ENCODE data around the gene UGT1A9.
"Not testable (repeated sequence)": the region's sequence is repeated elsewhere in the genome, so short reads cannot be mapped to it uniquely, and the experiment has no call there.

Gene UGT1A9

GRCh38 chr2:233700028-233700635 lies 28.4 kb downstream of the UGT1A9 start:
- H3K36me3 ChIP-seq (ENCODE audit: control insufficient read depth, low read depth, low read length) = no peaks in the 10 kb centered on the region
- H3K27ac ChIP-seq (ENCODE audit: low read length) = peak overlapping the region; percentile 82
- H3K4me3 ChIP-seq (ENCODE audit: low read length) = no peak overlapping the region
- peaks cover 11% of the 10 kb centered on the region for H3K4me1 ChIP-seq (ENCODE audit: control insufficient read depth, low read depth, low read length)
- peak overlapping the region; percentile 51 for H3K9ac ChIP-seq (ENCODE audit: low read length)
- no peaks in the 10 kb centered on the region for H3K9me3 ChIP-seq (ENCODE audit: control insufficient read depth, low read depth, low read length)
- H3K27me3 ChIP-seq (ENCODE audit: control insufficient read depth, insufficient read depth, low read length) = no peaks in the 10 kb centered on the region

DNA sequence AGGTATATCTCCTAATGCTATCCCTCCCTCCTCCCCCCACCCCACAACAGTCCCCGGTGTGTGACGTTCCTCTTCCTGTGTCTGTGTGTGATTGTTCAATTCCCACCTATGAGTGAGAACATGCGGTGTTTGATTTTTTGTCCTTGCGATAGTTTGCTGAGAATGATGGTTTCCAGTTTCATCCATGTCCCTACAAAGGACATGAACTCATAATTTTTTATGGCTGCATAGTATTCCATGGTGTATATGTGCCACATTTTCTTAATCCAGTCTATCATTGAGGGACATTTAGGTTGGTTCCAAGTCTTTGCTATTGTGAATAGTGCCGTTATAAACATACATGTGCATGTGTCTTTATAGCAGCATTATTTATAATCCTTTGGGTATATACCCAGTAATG lies 29.1 kb downstream of the UGT1A9 start:
- not testable (repeated sequence) for H3K4me3 ChIP-seq (ENCODE audit: low read length); H3K27ac ChIP-seq (ENCODE audit: low read length); H3K9me3 ChIP-seq (ENCODE audit: control insufficient read depth, low read depth, low read length); H3K9ac ChIP-seq (ENCODE audit: low read length); H3K27me3 ChIP-seq (ENCODE audit: control insufficient read depth, insufficient read depth, low read length); H3K36me3 ChIP-seq (ENCODE audit: control insufficient read depth, low read depth, low read length)
- peaks cover 11% of the 10 kb centered on the region for H3K4me1 ChIP-seq (ENCODE audit: control insufficient read depth, low read depth, low read length)

DNA sequence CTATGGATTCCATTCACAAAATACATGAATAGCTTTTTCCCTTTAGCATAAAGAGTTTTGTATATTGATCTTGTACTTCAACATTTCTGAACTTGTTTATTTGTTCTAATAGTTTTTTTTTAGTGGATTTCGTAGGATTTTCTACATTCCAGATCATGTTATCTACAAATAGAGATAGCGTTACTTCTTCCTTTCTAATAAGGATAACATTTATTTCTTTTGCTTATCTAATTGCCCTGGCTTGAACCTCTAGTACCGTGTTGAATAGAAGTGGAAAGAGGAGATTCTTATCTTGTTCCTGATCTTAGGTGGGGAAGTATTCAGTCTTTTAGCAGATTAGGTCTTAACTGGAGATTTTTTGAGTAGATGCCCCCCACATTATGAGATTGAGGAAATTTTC lies 30.5 kb downstream of the UGT1A9 start:
- H3K9me3 ChIP-seq (ENCODE audit: control insufficient read depth, low read depth, low read length) = no peaks in the 10 kb centered on the region
- peaks cover 11% of the 10 kb centered on the region for H3K4me1 ChIP-seq (ENCODE audit: control insufficient read depth, low read depth, low read length)
- H3K27ac ChIP-seq (ENCODE audit: low read length) = no peak overlapping the region
- H3K36me3 ChIP-seq (ENCODE audit: control insufficient read depth, low read depth, low read length) = no peaks in the 10 kb centered on the region
- H3K9ac ChIP-seq (ENCODE audit: low read length) = no peak overlapping the region
- no peaks in the 10 kb centered on the region for H3K27me3 ChIP-seq (ENCODE audit: control insufficient read depth, insufficient read depth, low read length)
- no peak overlapping the region for H3K4me3 ChIP-seq (ENCODE audit: low read length)

DNA sequence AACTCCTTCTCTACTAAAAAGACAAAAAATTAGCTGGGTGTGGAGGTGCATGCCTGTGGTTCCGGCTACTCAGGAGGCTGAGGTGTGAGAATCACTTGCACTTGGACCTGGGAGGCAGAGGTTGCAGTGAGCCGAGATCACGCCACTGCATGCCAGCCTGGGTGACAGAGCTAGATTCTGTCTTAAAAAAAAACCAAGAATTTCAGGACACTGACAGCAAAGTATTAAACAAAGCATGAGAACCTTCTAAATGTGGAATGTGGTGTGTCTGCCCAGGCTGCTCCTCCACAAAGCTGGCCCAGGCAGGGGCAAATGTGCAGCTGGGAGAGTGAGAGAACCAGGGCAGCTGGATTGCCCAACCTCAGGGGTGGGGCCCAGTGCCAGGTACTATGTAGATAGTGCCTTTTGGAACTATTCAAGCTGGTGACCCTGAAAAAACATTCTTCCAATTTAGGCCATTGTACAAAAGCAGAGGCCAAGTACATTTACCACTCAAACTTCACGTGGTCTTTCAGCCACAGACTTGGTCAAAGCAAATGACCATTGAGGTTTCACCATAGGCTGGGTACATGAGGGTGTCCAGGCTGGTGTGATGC lies 34.3 kb downstream of the UGT1A9 start:
- Histone ChIP-seq H3K27me3 (ENCODE audit: control insufficient read depth, insufficient read depth, low read length) (no peaks in the 10 kb centered on the region), H3K36me3 (ENCODE audit: control insufficient read depth, low read depth, low read length) (no peaks in the 10 kb centered on the region), H3K9me3 (ENCODE audit: control insufficient read depth, low read depth, low read length) (no peaks in the 10 kb centered on the region), H3K4me1 (ENCODE audit: control insufficient read depth, low read depth, low read length) (no peaks in the 10 kb centered on the region), H3K4me3 (ENCODE audit: low read length) (no peak overlapping the region), H3K27ac (ENCODE audit: low read length) (no peak overlapping the region), H3K9ac (ENCODE audit: low read length) (no peak overlapping the region)

- H3K27ac ChIP-seq (ENCODE audit: low read length) = no peak overlapping the region
- no peaks in the 10 kb centered on the region for H3K27me3 ChIP-seq (ENCODE audit: control insufficient read depth, insufficient read depth, low read length)
- H3K4me3 ChIP-seq (ENCODE audit: low read length) = no peak overlapping the region
- H3K36me3 ChIP-seq (ENCODE audit: control insufficient read depth, low read depth, low read length) = no peaks in the 10 kb centered on the region
- H3K4me1 ChIP-seq (ENCODE audit: control insufficient read depth, low read depth, low read length) = no peaks in the 10 kb centered on the region
- H3K9ac ChIP-seq (ENCODE audit: low read length) = no peak overlapping the region
- no peaks in the 10 kb centered on the region for H3K9me3 ChIP-seq (ENCODE audit: control insufficient read depth, low read depth, low read length)
Observed at GRCh38 chr2:233706720-233707119, 35.0 kb downstream of the UGT1A9 start.

- Histone ChIP-seq H3K4me1 (ENCODE audit: control insufficient read depth, low read depth, low read length) (no peaks in the 10 kb centered on the region), H3K9me3 (ENCODE audit: control insufficient read depth, low read depth, low read length) (no peaks in the 10 kb centered on the region), H3K4me3 (ENCODE audit: low read length) (no peak overlapping the region), H3K36me3 (ENCODE audit: control insufficient read depth, low read depth, low read length) (no peaks in the 10 kb centered on the region), H3K27me3 (ENCODE audit: control insufficient read depth, insufficient read depth, low read length) (no peaks in the 10 kb centered on the region), H3K27ac (ENCODE audit: low read length) (no peak overlapping the region), H3K9ac (ENCODE audit: low read length) (no peak overlapping the region)
Observed at GRCh38 chr2:233707940-233708644, 36.4 kb downstream of the UGT1A9 start.

- H3K36me3 ChIP-seq (ENCODE audit: control insufficient read depth, low read depth, low read length) = no peaks in the 10 kb centered on the region
- H3K27ac ChIP-seq (ENCODE audit: low read length) = no peak overlapping the region
Observed at GRCh38 chr2:233708942-233709341, 37.2 kb downstream of the UGT1A9 start.

DNA sequence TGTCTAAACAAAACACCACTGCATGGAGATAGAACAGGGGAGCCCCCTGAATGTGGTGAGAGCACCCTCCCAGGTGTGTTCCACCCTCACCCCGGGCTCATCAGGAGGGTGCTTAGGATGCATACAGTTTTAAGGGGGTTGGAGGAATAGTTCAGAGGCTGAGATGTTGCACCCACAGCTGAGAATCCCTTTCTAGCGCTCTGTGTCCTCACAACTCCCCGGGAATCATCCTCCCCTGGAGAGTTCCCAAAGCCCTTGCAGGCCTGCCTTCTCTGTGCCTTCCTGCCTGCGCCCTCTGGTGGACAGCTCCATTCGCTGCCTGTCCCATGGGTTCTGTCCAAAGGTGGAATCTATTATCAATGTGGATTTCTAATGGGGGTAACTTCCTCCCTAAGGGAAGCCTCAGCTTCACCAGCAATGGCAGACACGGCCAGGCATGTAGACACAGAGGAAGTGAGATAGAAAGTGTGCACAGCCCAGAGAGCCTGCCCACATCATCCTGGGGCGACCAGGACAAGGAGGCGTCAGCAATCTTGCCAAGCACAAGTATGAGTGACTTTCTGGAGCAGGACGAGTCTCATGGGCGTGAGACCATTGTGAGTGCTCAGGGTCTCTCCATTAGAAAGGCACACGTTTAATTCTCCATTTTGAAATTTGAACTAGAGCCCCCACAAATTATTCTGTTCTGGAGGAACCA lies 39.8 kb downstream of the UGT1A9 start:
- H3K9ac ChIP-seq (ENCODE audit: low read length) = no peak overlapping the region
- H3K9me3 ChIP-seq (ENCODE audit: control insufficient read depth, low read depth, low read length) = no peaks in the 10 kb centered on the region
- no peaks in the 10 kb centered on the region for H3K27me3 ChIP-seq (ENCODE audit: control insufficient read depth, insufficient read depth, low read length)
- no peaks in the 10 kb centered on the region for H3K36me3 ChIP-seq (ENCODE audit: control insufficient read depth, low read depth, low read length)
- H3K4me1 ChIP-seq (ENCODE audit: control insufficient read depth, low read depth, low read length) = no peaks in the 10 kb centered on the region
- no peak overlapping the region for H3K27ac ChIP-seq (ENCODE audit: low read length)
- H3K4me3 ChIP-seq (ENCODE audit: low read length) = no peak overlapping the region

More at GRCh38 chr2:233708942-233709341, 37.2 kb downstream of the UGT1A9 start:
- H3K4me3 ChIP-seq (ENCODE audit: low read length) = no peak overlapping the region
- no peaks in the 10 kb centered on the region for H3K27me3 ChIP-seq (ENCODE audit: control insufficient read depth, insufficient read depth, low read length)
- H3K4me1 ChIP-seq (ENCODE audit: control insufficient read depth, low read depth, low read length) = no peaks in the 10 kb centered on the region
- no peaks in the 10 kb centered on the region for H3K9me3 ChIP-seq (ENCODE audit: control insufficient read depth, low read depth, low read length)
- H3K9ac ChIP-seq (ENCODE audit: low read length) = no peak overlapping the region

DNA sequence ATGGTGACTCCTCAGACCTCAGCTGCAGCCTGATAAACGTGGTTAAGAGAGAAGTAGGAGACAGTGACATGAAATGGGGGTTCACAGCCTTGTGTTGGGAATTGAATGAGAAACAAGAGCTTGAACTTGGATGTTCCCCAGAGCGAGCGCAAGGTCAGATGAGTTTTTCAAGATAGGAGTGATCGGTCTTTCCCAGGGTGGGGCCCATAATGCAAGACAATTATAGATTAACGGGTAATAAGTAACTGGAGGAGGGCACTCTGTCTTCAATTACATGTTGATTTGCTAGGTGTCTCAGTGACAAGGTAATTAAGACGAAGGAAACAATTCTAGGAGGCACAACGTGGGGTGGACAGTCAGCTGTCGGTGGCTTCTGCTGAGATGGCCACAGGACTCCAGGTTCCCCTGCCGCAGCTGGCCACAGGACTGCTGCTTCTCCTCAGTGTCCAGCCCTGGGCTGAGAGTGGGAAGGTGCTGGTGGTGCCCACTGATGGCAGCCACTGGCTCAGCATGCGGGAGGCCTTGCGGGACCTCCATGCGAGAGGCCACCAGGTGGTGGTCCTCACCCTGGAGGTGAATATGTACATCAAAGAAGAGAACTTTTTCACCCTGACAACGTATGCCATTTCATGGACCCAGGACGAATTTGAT lies 41.0 kb downstream of the UGT1A9 start, which contains the start of gene UGT1A5:
Gene UGT1A5, plus strand, starts transcription at position 297 of the 651 bp plus-strand sequence. Its CDS starts 85 bp downstream, at position 382.
- H3K9me3 ChIP-seq (ENCODE audit: control insufficient read depth, low read depth, low read length) = no peaks in the 10 kb centered on the region
- no peak within 1 kb of the TSS for H3K9ac ChIP-seq (ENCODE audit: low read length)
- H3K36me3 ChIP-seq (ENCODE audit: control insufficient read depth, low read depth, low read length) = no peaks in the 10 kb centered on the region
- no peaks in the 10 kb centered on the region for H3K4me1 ChIP-seq (ENCODE audit: control insufficient read depth, low read depth, low read length)
- no peaks in the 10 kb centered on the region for H3K27me3 ChIP-seq (ENCODE audit: control insufficient read depth, insufficient read depth, low read length)
- H3K4me3 ChIP-seq (ENCODE audit: low read length) = no peak within 1 kb of the TSS
- no peak within 1 kb of the TSS for H3K27ac ChIP-seq (ENCODE audit: low read length)

DNA sequence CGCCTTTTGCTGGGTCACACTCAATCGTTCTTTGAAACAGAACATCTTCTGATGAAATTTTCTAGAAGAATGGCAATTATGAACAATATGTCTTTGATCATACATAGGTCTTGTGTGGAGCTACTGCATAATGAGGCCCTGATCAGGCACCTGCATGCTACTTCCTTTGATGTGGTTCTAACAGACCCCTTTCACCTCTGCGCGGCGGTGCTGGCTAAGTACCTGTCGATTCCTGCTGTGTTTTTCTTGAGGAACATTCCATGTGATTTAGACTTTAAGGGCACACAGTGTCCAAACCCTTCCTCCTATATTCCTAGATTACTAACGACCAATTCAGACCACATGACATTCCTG lies 41.5 kb downstream of the UGT1A9 start:
- Histone ChIP-seq H3K4me1 (ENCODE audit: control insufficient read depth, low read depth, low read length) (no peaks in the 10 kb centered on the region), H3K9ac (ENCODE audit: low read length) (no peak overlapping the region)

GRCh38 chr2:233714121-233714520 lies 42.4 kb downstream of the UGT1A9 start:
- Histone ChIP-seq H3K36me3 (ENCODE audit: control insufficient read depth, low read depth, low read length) (no peaks in the 10 kb centered on the region), H3K4me3 (ENCODE audit: low read length) (no peak overlapping the region), H3K4me1 (ENCODE audit: control insufficient read depth, low read depth, low read length) (no peaks in the 10 kb centered on the region), H3K27me3 (ENCODE audit: control insufficient read depth, insufficient read depth, low read length) (no peaks in the 10 kb centered on the region), H3K9ac (ENCODE audit: low read length) (no peak overlapping the region), H3K27ac (ENCODE audit: low read length) (no peak overlapping the region), H3K9me3 (ENCODE audit: control insufficient read depth, low read depth, low read length) (no peaks in the 10 kb centered on the region)

More for the DNA sequence above, 41.5 kb downstream of the UGT1A9 start:
- Histone ChIP-seq H3K9me3 (ENCODE audit: control insufficient read depth, low read depth, low read length) (no peaks in the 10 kb centered on the region), H3K27ac (ENCODE audit: low read length) (no peak overlapping the region), H3K27me3 (ENCODE audit: control insufficient read depth, insufficient read depth, low read length) (no peaks in the 10 kb centered on the region), H3K36me3 (ENCODE audit: control insufficient read depth, low read depth, low read length) (no peaks in the 10 kb centered on the region), H3K4me3 (ENCODE audit: low read length) (no peak overlapping the region)

Measured in iPS-18a (cell line).